ENCODE measurements around the gene RIT1.

DNA sequence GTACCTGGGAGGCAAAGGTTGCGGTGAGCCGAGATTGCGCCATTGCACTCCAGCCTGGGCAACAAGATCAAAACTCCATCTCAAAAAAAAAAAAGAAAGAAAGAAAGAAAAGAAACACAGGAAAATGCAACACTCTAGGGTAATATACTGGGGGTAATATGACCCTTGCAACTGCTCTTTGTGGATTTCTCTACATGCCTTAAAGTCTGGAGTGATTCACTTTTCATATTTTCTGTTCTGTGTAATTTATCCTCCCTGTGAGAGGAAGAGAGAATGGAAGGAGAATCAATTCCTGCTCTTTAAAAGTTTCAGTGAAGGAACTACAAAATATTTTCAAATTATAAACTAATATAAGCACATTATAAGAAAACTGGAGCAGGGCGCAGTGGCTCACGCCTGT lies 22.7 kb downstream of the RIT1 start:
- TF ChIP-seq POLR2A (IDR thresholded peaks at IDR 0.05; ENCODE audit: low read length) (no peak), GATA1 (IDR thresholded peaks at IDR 0.05; ENCODE audit: low read depth, low read length) (no peak)
